ENCODE data around the gene SUV39H2.
"Not testable (repeated sequence)": the region's sequence is repeated elsewhere in the genome, so short reads cannot be mapped to it uniquely, and the experiment has no call there.

The SUV39H2 gene

DNA sequence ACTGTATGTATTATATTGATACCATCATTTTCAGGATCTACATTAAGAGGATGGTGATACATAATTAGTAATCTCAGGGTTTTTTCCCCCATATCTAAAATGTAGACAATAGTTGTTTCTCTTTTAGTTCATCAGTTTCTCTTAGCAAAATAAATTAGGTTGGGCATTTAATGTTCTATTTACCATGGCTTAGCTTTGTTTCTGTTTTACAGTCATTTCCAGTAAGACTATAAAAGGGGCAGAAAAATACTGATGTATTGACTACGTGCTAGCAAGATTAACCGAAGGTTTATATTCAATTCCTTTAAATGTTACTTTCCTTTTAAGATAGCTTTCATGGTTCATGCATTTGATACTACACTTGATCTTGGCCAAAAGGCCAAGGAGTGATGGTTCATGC is 26.2 kb downstream of the SUV39H2 start:
- FAIRE-seq (no peak), DNase-seq (ENCODE audit: insufficient read length, low spot score) (no peak)
- TF ChIP-seq POLR2AphosphoS5 (IDR thresholded peaks at IDR 0.05; ENCODE audit: low read depth, low read length): no peak
- no peak for TF ChIP-seq SPI1 (IDR thresholded peaks at IDR 0.05; ENCODE audit: low read depth, low read length)
- no peak for TF ChIP-seq PAX5 (IDR thresholded peaks at IDR 0.05; ENCODE audit: insufficient read depth, low read length, severe bottlenecking)
- TF ChIP-seq TAF1 (IDR thresholded peaks at IDR 0.05; ENCODE audit: low read depth, low read length): no peak
- no peak for TF ChIP-seq POU2F2 (IDR thresholded peaks at IDR 0.05; ENCODE audit: low read depth, low read length)
- TF ChIP-seq POLR2A (IDR thresholded peaks at IDR 0.05; ENCODE audit: low read depth, low read length): no peak

DNA sequence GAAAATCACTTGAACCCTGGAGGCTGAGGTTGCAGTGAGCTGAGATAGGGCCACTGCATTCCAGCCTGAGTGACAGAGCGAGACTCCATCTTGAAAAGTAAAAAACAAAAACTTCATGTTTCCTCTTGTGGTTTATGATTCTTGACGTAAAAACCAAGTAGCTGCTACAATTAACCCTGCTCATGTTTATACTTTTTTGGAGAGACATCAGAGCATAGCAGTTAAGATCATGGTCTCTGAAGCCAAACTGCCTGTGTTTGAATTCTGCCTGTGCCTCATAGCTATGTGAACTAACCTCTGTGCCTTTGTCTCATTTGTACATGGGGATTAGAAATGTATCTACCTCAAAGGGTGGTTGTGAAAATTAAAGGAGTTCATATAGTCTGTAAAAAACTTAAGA is 27.2 kb downstream of the SUV39H2 start:
- DNase-seq (ENCODE audit: insufficient read length, low spot score) (no peak), FAIRE-seq (no peak)
- TF ChIP-seq POU2F2 (IDR thresholded peaks at IDR 0.05; ENCODE audit: low read depth, low read length) (no peak), TAF1 (IDR thresholded peaks at IDR 0.05; ENCODE audit: low read depth, low read length) (no peak), PAX5 (IDR thresholded peaks at IDR 0.05; ENCODE audit: insufficient read depth, low read length, severe bottlenecking) (no peak), POLR2A (IDR thresholded peaks at IDR 0.05; ENCODE audit: low read depth, low read length) (no peak), POLR2AphosphoS5 (IDR thresholded peaks at IDR 0.05; ENCODE audit: low read depth, low read length) (no peak; the same call in 1 of the 2 replicates), SPI1 (IDR thresholded peaks at IDR 0.05; ENCODE audit: low read depth, low read length) (no peak)

DNA sequence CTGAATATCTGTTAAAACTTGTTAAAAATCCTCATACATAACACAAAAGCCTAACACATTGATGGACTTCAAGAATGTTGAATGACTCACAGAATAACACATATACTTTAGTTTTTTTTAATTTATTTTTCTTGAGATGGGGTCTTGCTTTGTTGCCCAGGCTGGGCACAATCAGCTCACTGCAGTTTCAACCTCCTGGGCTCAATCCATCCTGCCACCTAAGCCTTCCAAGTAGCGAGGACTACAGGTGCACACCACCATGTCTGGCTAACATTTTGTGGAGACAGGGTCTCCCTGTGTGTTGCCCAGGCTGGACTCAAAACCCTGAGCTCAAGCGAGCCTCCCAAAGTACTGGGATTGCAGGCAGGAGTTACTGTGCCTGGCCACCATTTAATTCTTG is 28.1 kb downstream of the SUV39H2 start:
- no peak for DNase-seq (ENCODE audit: insufficient read length, low spot score)
- FAIRE-seq: no peak
- TF ChIP-seq POLR2AphosphoS5 (IDR thresholded peaks at IDR 0.05; ENCODE audit: low read depth, low read length) (0 out of 2 replicates have a peak, but pooled peaks have one; percentile 53), PAX5 (IDR thresholded peaks at IDR 0.05; ENCODE audit: insufficient read depth, low read length, severe bottlenecking) (no peak)

DNA sequence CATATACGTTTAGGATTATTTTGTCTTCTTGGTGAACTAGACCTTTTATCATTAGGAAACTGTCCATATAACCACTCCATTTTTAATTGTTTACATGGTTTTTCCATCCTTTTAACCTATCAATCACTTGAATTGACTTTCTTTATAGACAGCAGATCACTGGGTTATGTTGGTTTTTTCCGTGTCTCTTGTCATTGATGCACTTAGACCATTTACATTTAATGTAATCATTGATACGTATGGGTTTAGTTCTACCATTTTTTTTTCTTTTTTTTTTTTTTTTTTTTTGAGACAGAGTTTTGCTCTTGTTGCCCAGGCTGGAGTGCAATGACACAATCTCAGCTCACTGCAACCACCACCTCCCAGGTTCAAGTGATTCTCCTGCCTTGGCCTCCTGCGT is 28.9 kb downstream of the SUV39H2 start:
- not testable (repeated sequence) for FAIRE-seq; DNase-seq (ENCODE audit: insufficient read length, low spot score)

DNA sequence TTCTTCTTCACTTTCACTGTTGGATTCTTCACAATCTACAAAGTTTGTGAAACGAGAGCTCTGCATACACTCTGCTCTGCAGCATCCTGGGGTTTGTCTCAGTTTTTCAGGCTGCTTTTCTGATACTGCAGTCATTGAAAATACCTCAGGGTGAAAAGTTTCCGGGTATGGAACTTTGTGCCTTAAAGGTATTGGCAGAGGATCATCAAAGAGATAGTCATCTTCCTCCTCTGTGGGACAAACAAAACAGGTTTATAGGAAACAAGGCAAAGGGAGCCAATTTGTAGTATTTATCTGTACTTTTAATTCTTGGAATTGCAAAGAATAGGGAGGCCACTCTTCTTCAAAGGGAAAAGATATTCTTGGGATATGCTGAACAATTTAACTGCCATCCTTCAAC is 30.4 kb downstream of the SUV39H2 start:
- TF ChIP-seq POU2F2 (IDR thresholded peaks at IDR 0.05; ENCODE audit: low read depth, low read length): no peak
- no peak for TF ChIP-seq TAF1 (IDR thresholded peaks at IDR 0.05; ENCODE audit: low read depth, low read length)
- no peak for TF ChIP-seq PAX5 (IDR thresholded peaks at IDR 0.05; ENCODE audit: insufficient read depth, low read length, severe bottlenecking)
- no peak for TF ChIP-seq POLR2AphosphoS5 (IDR thresholded peaks at IDR 0.05; ENCODE audit: low read depth, low read length)
- TF ChIP-seq SPI1 (IDR thresholded peaks at IDR 0.05; ENCODE audit: low read depth, low read length): no peak
- TF ChIP-seq POLR2A (IDR thresholded peaks at IDR 0.05; ENCODE audit: low read depth, low read length): no peak; the same call in 1 of the 2 replicates

DNA sequence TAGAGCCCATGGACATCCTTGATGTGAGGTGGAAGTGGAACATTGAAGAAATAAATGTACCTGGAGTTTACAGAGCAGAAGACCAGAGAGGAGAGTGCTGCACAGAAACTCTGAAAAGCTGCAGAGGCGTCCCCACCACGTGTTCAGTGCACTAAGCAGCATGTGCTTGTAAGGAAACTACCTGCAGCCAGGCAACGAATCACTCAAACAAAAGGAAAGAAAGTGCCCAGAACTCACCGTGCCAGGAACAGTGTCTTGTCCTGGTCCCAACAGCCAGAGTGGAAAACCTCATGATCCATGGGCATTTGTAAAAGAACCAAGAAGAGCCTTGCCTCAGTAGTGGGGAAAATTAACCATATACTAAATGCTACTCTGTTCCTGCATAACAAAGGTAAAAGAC is 32.3 kb downstream of the SUV39H2 start:
- FAIRE-seq (no peak), DNase-seq (ENCODE audit: insufficient read length, low spot score) (no peak)
- TF ChIP-seq SPI1 (IDR thresholded peaks at IDR 0.05; ENCODE audit: low read depth, low read length) (no peak), POLR2AphosphoS5 (IDR thresholded peaks at IDR 0.05; ENCODE audit: low read depth, low read length) (no peak)

More for the DNA sequence above, 30.4 kb downstream of the SUV39H2 start:
- no peak for DNase-seq (ENCODE audit: insufficient read length, low spot score)
- no peak for FAIRE-seq

DNA sequence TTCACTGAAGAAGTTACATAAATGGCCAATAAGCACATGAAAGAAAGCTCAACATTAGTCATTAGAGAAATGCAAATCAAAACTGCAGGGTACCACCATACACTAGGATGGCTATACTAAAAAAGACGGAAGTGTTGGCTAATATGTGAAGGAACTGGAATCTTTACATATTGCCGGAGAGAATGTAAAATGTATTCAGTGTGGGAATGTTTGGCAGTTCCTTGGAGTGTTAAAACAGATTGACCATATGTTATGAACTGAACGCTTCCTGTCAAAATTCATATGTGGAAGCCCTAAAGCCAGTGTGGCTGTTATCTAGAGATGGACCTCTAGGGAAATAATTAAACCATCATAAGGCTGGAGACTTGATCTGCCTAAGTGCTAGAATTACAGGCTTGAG is 33.1 kb downstream of the SUV39H2 start:
- FAIRE-seq: no peak
- DNase-seq (ENCODE audit: insufficient read length, low spot score): no peak
- TF ChIP-seq POU2F2 (IDR thresholded peaks at IDR 0.05; ENCODE audit: low read depth, low read length) (no peak), POLR2A (IDR thresholded peaks at IDR 0.05; ENCODE audit: low read depth, low read length) (no peak), POLR2AphosphoS5 (IDR thresholded peaks at IDR 0.05; ENCODE audit: low read depth, low read length) (peak; percentile 50; the same call in 1 of the 2 replicates), SPI1 (IDR thresholded peaks at IDR 0.05; ENCODE audit: low read depth, low read length) (no peak)

DNA sequence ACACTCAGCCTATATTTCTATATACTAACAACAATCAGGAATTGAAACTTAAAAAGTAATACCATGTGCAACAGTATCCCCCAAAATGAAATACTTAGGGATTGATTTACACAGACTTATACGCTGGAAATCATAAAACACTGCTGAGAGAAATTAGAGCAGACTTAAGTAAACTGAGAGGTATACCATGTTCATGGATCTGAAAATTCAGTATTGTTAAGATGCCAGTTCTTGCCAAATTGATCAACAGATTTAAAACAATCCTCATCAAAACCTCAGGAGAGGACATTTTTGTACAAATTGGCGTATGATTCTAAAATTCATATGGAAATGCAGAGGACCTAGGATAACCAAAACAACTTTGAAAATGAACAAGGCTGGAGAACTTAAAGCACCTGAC is 37.9 kb downstream of the SUV39H2 start:
- no peak for FAIRE-seq
- no peak for DNase-seq (ENCODE audit: insufficient read length, low spot score)
- TF ChIP-seq POLR2AphosphoS5 (IDR thresholded peaks at IDR 0.05; ENCODE audit: low read depth, low read length): no peak
- no peak for TF ChIP-seq TAF1 (IDR thresholded peaks at IDR 0.05; ENCODE audit: low read depth, low read length)
- TF ChIP-seq SPI1 (IDR thresholded peaks at IDR 0.05; ENCODE audit: low read depth, low read length): no peak

DNA sequence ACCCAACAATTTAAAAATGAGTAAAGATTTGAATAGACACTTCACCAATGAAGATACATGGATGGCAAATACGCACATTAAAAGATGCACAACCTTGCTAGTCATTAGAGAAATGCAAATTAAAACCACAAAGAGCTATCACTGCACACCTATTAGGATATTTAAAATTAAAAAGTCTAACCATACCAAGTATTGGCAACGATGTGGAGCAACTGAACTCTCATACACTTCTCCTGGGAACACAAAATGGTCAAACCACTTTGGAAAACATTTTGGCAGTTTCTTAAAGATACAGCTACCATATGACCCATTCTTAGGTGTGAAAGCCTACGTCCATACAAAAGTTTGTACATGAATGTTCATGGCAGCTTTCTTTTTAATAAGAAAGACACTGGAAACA is 39.2 kb downstream of the SUV39H2 start:
- TF ChIP-seq TAF1 (IDR thresholded peaks at IDR 0.05; ENCODE audit: low read depth, low read length) (no peak), POLR2A (IDR thresholded peaks at IDR 0.05; ENCODE audit: low read depth, low read length) (no peak)
- DNase-seq (ENCODE audit: insufficient read length, low spot score) (no peak), FAIRE-seq (no peak)

DNA sequence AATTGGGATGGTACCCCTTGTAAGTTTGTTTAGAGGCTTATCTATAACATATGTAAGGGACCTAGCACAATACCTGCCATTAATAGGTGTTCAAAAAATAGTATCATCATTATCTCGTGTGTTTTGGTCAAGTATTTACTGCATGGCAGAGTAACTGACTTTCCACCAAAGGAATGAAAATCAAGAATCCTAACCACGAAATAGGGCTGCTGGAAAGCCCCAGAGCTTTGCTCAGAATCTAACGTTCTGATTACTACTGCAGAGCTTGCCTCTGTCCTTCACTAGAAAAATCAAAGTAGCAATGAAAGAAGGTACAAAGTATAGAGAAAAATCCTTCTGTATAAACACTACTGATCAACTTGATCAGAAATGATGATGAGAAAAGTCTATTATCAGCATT is 40.3 kb downstream of the SUV39H2 start:
- DNase-seq (ENCODE audit: insufficient read length, low spot score): no peak
- peak; percentile 23 for FAIRE-seq
- no peak for TF ChIP-seq POU2F2 (IDR thresholded peaks at IDR 0.05; ENCODE audit: low read depth, low read length)
- no peak for TF ChIP-seq PAX5 (IDR thresholded peaks at IDR 0.05; ENCODE audit: insufficient read depth, low read length, severe bottlenecking)
- TF ChIP-seq TAF1 (IDR thresholded peaks at IDR 0.05; ENCODE audit: low read depth, low read length): no peak
- no peak for TF ChIP-seq POLR2A (IDR thresholded peaks at IDR 0.05; ENCODE audit: low read depth, low read length)
- TF ChIP-seq SPI1 (IDR thresholded peaks at IDR 0.05; ENCODE audit: low read depth, low read length): no peak
- TF ChIP-seq POLR2AphosphoS5 (IDR thresholded peaks at IDR 0.05; ENCODE audit: low read depth, low read length): no peak

DNA sequence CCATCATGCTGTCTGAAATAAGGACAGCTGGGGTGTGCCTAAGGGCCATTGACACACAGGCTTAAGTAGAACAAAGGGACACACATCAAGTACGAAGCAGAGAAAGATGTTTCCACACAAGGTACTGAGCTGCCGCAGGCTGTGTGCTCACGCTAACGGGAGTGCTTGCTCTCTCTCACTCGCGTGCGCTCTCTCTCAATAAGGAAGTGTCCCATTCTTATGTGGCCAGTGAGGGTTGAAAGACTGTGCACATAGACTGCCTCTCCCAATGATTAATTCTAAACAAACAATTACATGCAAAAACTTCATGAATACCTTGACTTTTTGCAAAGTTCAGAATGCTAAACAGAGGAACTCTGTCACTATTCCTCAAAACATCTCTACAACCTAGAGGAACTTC is 45.3 kb downstream of the SUV39H2 start:
- FAIRE-seq (no peak), DNase-seq (ENCODE audit: insufficient read length, low spot score) (no peak)
- TF ChIP-seq POU2F2 (IDR thresholded peaks at IDR 0.05; ENCODE audit: low read depth, low read length) (no peak), TAF1 (IDR thresholded peaks at IDR 0.05; ENCODE audit: low read depth, low read length) (no peak), PAX5 (IDR thresholded peaks at IDR 0.05; ENCODE audit: insufficient read depth, low read length, severe bottlenecking) (no peak), POLR2A (IDR thresholded peaks at IDR 0.05; ENCODE audit: low read depth, low read length) (no peak), POLR2AphosphoS5 (IDR thresholded peaks at IDR 0.05; ENCODE audit: low read depth, low read length) (no peak), SPI1 (IDR thresholded peaks at IDR 0.05; ENCODE audit: low read depth, low read length) (no peak)
